Spleen (tissue), 7 donors: ENCODE measurements around the gene MBNL1.

Experiments
- CTCF ChIP-seq, 11 experiments: fragments of 200-600 bp in 7 of 11; fragments of 450-650 bp in 4 of 11; sonication (generic) in 4 of 11; IDR thresholded peaks in 8 of 11; conservative IDR thresholded peaks in 3 of 11; 1 replicate in 7 of 11; 2 replicates in 4 of 11; pipeline versions ENCODE4 v1.4.0 to v1.8.0; 2016 to 2021; ENCODE audit warnings: antibody characterized with exemption in 11 of 11, inconsistent platforms in 4 of 11, mild to moderate bottlenecking in 1 of 11
- POLR2A ChIP-seq, 3 donors: fragments of 450-650 bp; IDR thresholded peaks; one replicate each; pipeline ENCODE4 v1.5.1; 2017; ENCODE audit warnings: antibody characterized with exemption in 3 of 3, mild to moderate bottlenecking in 1 of 3
- donor health status: DM: no; HTN: no; CAD: no; lungs with moderate emphysema.
- donor health status: DM: no; HTN: no; CAD: no.
- donor health status: DM: no; HTN: no; CAD: no.

DNA sequence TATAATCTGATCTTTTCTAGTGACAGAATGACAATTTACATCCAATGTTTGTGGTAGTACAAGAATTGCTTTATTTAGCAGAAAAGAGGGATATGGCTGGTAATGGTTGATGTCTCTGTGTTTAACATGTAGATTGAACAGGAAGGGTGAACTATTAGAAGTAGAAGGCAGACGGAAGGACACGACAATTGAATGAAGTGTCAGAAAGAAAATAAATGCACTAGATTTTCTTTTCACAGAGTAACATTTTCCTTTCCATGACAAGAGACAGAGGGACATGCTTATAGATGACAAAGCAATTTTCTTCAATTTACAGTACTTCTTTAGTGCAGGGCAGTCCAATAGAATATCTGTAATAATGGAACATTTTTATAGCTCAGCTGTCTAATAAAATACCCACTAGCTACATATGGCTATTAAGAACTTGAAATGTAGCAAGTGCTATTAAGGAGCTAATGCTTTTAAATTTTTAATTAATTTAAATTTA, 48.9 kb upstream of the MBNL1 start:
- TF ChIP-seq CTCF (IDR thresholded peaks at IDR 0.05 in 8 of 11, conservative IDR thresholded peaks at IDR 0.05 in 3 of 11) (no peak), POLR2A (IDR thresholded peaks at IDR 0.05) (no peak)
